ENCODE data around the gene PON2.

- TF ChIP-seq REST (IDR thresholded peaks at IDR 0.05; ENCODE audit: insufficient replicate concordance, low read depth), result no peak
- TF ChIP-seq CTCF (IDR thresholded peaks at IDR 0.05; ENCODE audit: insufficient read depth, low read length), result no peak
- no peak for TF ChIP-seq POLR2AphosphoS5 (IDR thresholded peaks at IDR 0.05; ENCODE audit: low read depth)
These were observed 1.7 kb downstream of the PON2 start for GRCh38 chr7:95433129-95433528.
